SK-N-SH (cell line): ENCODE data around the gene TMEM123. TPM values are rescaled to one million over a fixed set of nuclear protein-coding genes. Genes with fewer than 3 reads are reported as not detected.

ENCODE experiments used
- CTCF ChIA-PET: fragments of 300-600, 350-600 bp; formaldehyde crosslinking; extraction: SDS; loops from one replicate; lab custom pipeline; 2021; lab: Yijun Ruan, JAX
- POLR2A ChIA-PET: fragments of 350-600 bp; sonication (Branson Sonifier 250); formaldehyde crosslinking; extraction: SDS; loops from one replicate; lab custom pipeline; 2020; ENCODE audit warnings: antibody characterized with exemption, inconsistent platforms; lab: Yijun Ruan, JAX
- DNase-seq: peaks from one replicate; pipeline ENCODE4 v3.0.0; 2012
- H2AFZ ChIP-seq: fragments of 200-600 bp; sonication (generic); 2 replicates; pipeline ENCODE4 v1.8.1; 2016; ENCODE audit warnings: antibody characterized with exemption, mild to moderate bottlenecking, low read depth
- H3F3A ChIP-seq: fragments of 200-600 bp; sonication (generic); replicated peaks from 2 replicates; pipeline ENCODE3; 2016; ENCODE audit warnings: antibody characterized with exemption, mild to moderate bottlenecking; ENCODE audit not compliant: insufficient read depth
- H3K27ac ChIP-seq, 2 experiments: fragments of 200-500 bp in 1 of 2; fragments of 200-600 bp in 1 of 2; sonication (Bioruptor generic) in 1 of 2; sonication (generic), shearing (Covaris generic) in 1 of 2; 2 replicates each; pipeline versions ENCODE4 v1.5.1 to v1.6.1; 2014 to 2016; ENCODE audit warnings: low read depth in 2 of 2, inconsistent platforms in 1 of 2, low read length in 1 of 2, mild to moderate bottlenecking in 1 of 2, mixed read lengths in 1 of 2
- H3K27me3 ChIP-seq: fragments of 200-600 bp; sonication (generic), shearing (Covaris generic); 2 replicates; pipeline ENCODE4 v1.6.1; 2016; ENCODE audit warnings: mixed run types; ENCODE audit not compliant: insufficient read depth
- H3K36me3 ChIP-seq, 2 experiments: fragments of 200-500 bp in 1 of 2; fragments of 200-600 bp in 1 of 2; sonication (Bioruptor generic) in 1 of 2; sonication (generic) in 1 of 2; replicated peaks in 1 of 2; 2 replicates each; pipeline versions ENCODE3 to v1.5.1; 2014 to 2016; ENCODE audit warnings: low read length in 1 of 2, mild to moderate bottlenecking in 1 of 2; ENCODE audit not compliant: insufficient read depth in 2 of 2, control insufficient read depth in 1 of 2
- H3K4me1 ChIP-seq, 2 experiments: fragments of 200-500 bp in 1 of 2; fragments of 200-600 bp in 1 of 2; sonication (Bioruptor generic) in 1 of 2; sonication (generic), shearing (Covaris generic) in 1 of 2; 2 replicates each; pipeline versions ENCODE4 v1.5.1 to v1.6.1; 2014 to 2016; ENCODE audit warnings: low read depth in 1 of 2, low read length in 1 of 2, mixed run types in 1 of 2; ENCODE audit not compliant: insufficient read depth in 2 of 2, control insufficient read depth in 1 of 2
- H3K4me2 ChIP-seq: fragments of 200-600 bp; sonication (generic), shearing (Covaris generic); 2 replicates; pipeline ENCODE4 v1.6.1; 2017; ENCODE audit warnings: mixed run types
- H3K4me3 ChIP-seq, 2 experiments: fragments of 200-500 bp in 1 of 2; fragments of 200-600 bp in 1 of 2; sonication (Bioruptor generic) in 1 of 2; sonication (generic), shearing (Covaris generic) in 1 of 2; 2 replicates each; pipeline versions ENCODE4 v1.5.1 to v1.8.1; 2014 to 2016; ENCODE audit warnings: low read depth in 2 of 2, inconsistent platforms in 1 of 2, low read length in 1 of 2, mild to moderate bottlenecking in 1 of 2, mixed read lengths in 1 of 2, moderate library complexity in 1 of 2
- H3K79me2 ChIP-seq: fragments of 200-600 bp; sonication (generic); 2 replicates; pipeline ENCODE4 v1.8.1; 2017; ENCODE audit warnings: mild to moderate bottlenecking; ENCODE audit not compliant: insufficient read depth
- H3K9ac ChIP-seq: fragments of 200-600 bp; sonication (generic); 2 replicates; pipeline ENCODE4 v1.6.1; 2017; ENCODE audit warnings: mixed run types
- H3K9me2 ChIP-seq: fragments of 200-600 bp; sonication (generic); 2 replicates; pipeline ENCODE4 v1.6.1; 2017; ENCODE audit warnings: mixed run types
- H3K9me3 ChIP-seq: fragments of 200-600 bp; sonication (generic); 2 replicates; pipeline ENCODE4 v1.6.1; 2017; ENCODE audit warnings: mixed run types, mild to moderate bottlenecking, moderate library complexity
- H4K20me1 ChIP-seq: fragments of 200-600 bp; sonication (generic); 2 replicates; pipeline ENCODE4 v1.6.1; 2017; ENCODE audit warnings: mild to moderate bottlenecking, mixed run types; ENCODE audit not compliant: insufficient read depth
- CHD2 ChIP-seq: fragments of 150-350 bp; IDR thresholded peaks from 2 replicates; pipeline ENCODE4 v1.6.1; 2018; ENCODE audit warnings: low read length; ENCODE audit not compliant: partially characterized antibody
- ELF1 ChIP-seq: IDR thresholded peaks from 2 replicates; pipeline ENCODE4 v1.4.0; 2012
- FOSL2 ChIP-seq: IDR thresholded peaks from 2 replicates; pipeline ENCODE4 v1.4.0; 2012; ENCODE audit warnings: low read depth, mild to moderate bottlenecking, moderate library complexity, borderline replicate concordance
- GATA2 ChIP-seq: sonication (generic); formaldehyde crosslinking; IDR thresholded peaks from 2 replicates; pipeline ENCODE4 v1.5.0; 2020; ENCODE audit warnings: mild to moderate bottlenecking, missing genetic modification reagents
- IRF3 ChIP-seq: fragments of 150-350 bp; IDR thresholded peaks from 2 replicates; pipeline ENCODE4 v1.6.1; 2016; ENCODE audit warnings: mild to moderate bottlenecking, low read depth, low read length
- JUND ChIP-seq: IDR thresholded peaks from 2 replicates; pipeline ENCODE4 v1.4.0; 2012
- MEF2A ChIP-seq: IDR thresholded peaks from 2 replicates; pipeline ENCODE4 v1.4.0; 2012; ENCODE audit warnings: low read depth, borderline replicate concordance
- NFIC ChIP-seq: IDR thresholded peaks from 2 replicates; pipeline ENCODE4 v1.4.0; 2012; ENCODE audit warnings: borderline replicate concordance
- PBX3 ChIP-seq: IDR thresholded peaks from 2 replicates; pipeline ENCODE4; 2012
- REST ChIP-seq: IDR thresholded peaks from 2 replicates; pipeline ENCODE4 v1.6.1; 2012; ENCODE audit warnings: mild to moderate bottlenecking, low read depth, low read length, moderate library complexity
- SIN3A ChIP-seq: IDR thresholded peaks from 2 replicates; pipeline ENCODE4 v1.6.1; 2012; ENCODE audit warnings: low read depth, mild to moderate bottlenecking, low read length, moderate library complexity, borderline replicate concordance
- TAF1 ChIP-seq: IDR thresholded peaks from 2 replicates; pipeline ENCODE4 v1.6.1; 2012; ENCODE audit warnings: low read depth, mild to moderate bottlenecking, low read length, moderate library complexity, borderline replicate concordance
- TCF12 ChIP-seq: IDR thresholded peaks from 2 replicates; pipeline ENCODE4 v1.4.0; 2012
- TEAD4 ChIP-seq: IDR thresholded peaks from 2 replicates; pipeline ENCODE4 v1.4.0; 2012; ENCODE audit warnings: mild to moderate bottlenecking, borderline replicate concordance; ENCODE audit not compliant: insufficient read depth
- ZBTB33 ChIP-seq: IDR thresholded peaks from 2 replicates; pipeline ENCODE4 v1.4.0; 2012; ENCODE audit warnings: low read depth, borderline replicate concordance
- WGBS: methylation state at CpG from one replicate; pipeline ENCODE4 v1.1.6; 2017; ENCODE audit warnings: low lambda C conversion rate; 5-methylcytosine and 5-hydroxymethylcytosine counted together
- polyA plus RNA-seq, 3 experiments: library from polyadenylated mRNA; depleted of rRNA; stranded (reverse); fragments of >200 nt; gene quantifications; 2 replicates each; pipeline ENCODE4 v1.2.3, GENCODE V29; 2012

Gene TMEM123
- polyA plus RNA-seq, 1 of the 3 experiments (the other 2 are of a cell fraction), result 86.1 TPM

GRCh38 chr11:102360681-102361080, 91.9 kb downstream of the TMEM123 start:
- Histone ChIP-seq H3K9ac (no peak overlapping the region), H3K4me3 (no peak overlapping the region), H3K9me2 (no peaks in the 10 kb centered on the region), H3K27ac (no peak overlapping the region), H3K79me2 (peaks cover 87% of the 10 kb centered on the region), H3K4me1 (peaks cover 0 to 5% of the 10 kb centered on the region in 2 experiments; a peak in 2 of 4 replicates), H3K9me3 (peaks cover 6% of the 10 kb centered on the region; the same call in 1 of the 2 replicates), H3K36me3 (peaks cover 61 to 86% of the 10 kb centered on the region in 2 experiments), H2AFZ (no peak overlapping the region), H3K27me3 (no peaks in the 10 kb centered on the region), H3K4me2 (no peak overlapping the region), H3F3A (peaks cover 12% of the 10 kb centered on the region), H4K20me1 (peaks cover 14% of the 10 kb centered on the region)
- ChIA-PET CTCF (interaction anchor here (2.1 kb wide), 1 partner anchor 19 kb away, joined by 8 read pairs; no protein-coding TSS in a partner anchor), POLR2A (no interaction called here)
- 91% methylated on average over 3 of the region's 3 CpGs for WGBS
- no peak for DNase-seq
- no peak for TF ChIP-seq TAF1
- no peak for TF ChIP-seq TCF12
- no peak for TF ChIP-seq IRF3
- TF ChIP-seq NFIC, result no peak
- no peak for TF ChIP-seq TEAD4
- no peak for TF ChIP-seq FOSL2
- no peak for TF ChIP-seq GATA2 (CRISPR knock-in tag)
- no peak for TF ChIP-seq SIN3A
- TF ChIP-seq CHD2, result no peak
- TF ChIP-seq ELF1, result no peak

- CTCF ChIA-PET, result no interaction called here
- TF ChIP-seq ZBTB33 (no peak), PBX3 (no peak), MEF2A (no peak), JUND (no peak), REST (no peak)
- DNase-seq, result no peak
- Histone ChIP-seq H3K4me1 (peaks cover 0 to 5% of the 10 kb centered on the region in 2 experiments; a peak in 2 of 4 replicates), H3K79me2 (peaks cover 87% of the 10 kb centered on the region), H4K20me1 (peaks cover 14% of the 10 kb centered on the region), H2AFZ (no peak overlapping the region), H3K27ac (no peak overlapping the region), H3K27me3 (no peaks in the 10 kb centered on the region), H3K4me2 (no peak overlapping the region), H3K4me3 (no peak overlapping the region), H3F3A (peaks cover 21% of the 10 kb centered on the region), H3K9me3 (peaks cover 6% of the 10 kb centered on the region; the same call in 1 of the 2 replicates), H3K9me2 (no peaks in the 10 kb centered on the region), H3K36me3 (peaks cover 51 to 86% of the 10 kb centered on the region in 2 experiments), H3K9ac (no peak overlapping the region)
- 97% methylated on average over 3 of the region's 3 CpGs for WGBS
- POLR2A ChIA-PET, result no interaction called here
Measured at GRCh38 chr11:102359372-102359771, 93.2 kb downstream of the TMEM123 start.
